ENCODE results near the gene HSPA9.

- no peak for TF ChIP-seq CTCF (IDR thresholded peaks at IDR 0.05)
- TF ChIP-seq POLR2A (IDR thresholded peaks at IDR 0.05), result no peak
Measured at GRCh38 chr5:138577452-138577851, 2.3 kb upstream of the HSPA9 start.
